ENCODE data around the gene SECISBP2. TPM values are rescaled to one million over a fixed set of nuclear protein-coding genes. Genes with fewer than 3 reads are reported as not detected.

The SECISBP2 gene, protein sequence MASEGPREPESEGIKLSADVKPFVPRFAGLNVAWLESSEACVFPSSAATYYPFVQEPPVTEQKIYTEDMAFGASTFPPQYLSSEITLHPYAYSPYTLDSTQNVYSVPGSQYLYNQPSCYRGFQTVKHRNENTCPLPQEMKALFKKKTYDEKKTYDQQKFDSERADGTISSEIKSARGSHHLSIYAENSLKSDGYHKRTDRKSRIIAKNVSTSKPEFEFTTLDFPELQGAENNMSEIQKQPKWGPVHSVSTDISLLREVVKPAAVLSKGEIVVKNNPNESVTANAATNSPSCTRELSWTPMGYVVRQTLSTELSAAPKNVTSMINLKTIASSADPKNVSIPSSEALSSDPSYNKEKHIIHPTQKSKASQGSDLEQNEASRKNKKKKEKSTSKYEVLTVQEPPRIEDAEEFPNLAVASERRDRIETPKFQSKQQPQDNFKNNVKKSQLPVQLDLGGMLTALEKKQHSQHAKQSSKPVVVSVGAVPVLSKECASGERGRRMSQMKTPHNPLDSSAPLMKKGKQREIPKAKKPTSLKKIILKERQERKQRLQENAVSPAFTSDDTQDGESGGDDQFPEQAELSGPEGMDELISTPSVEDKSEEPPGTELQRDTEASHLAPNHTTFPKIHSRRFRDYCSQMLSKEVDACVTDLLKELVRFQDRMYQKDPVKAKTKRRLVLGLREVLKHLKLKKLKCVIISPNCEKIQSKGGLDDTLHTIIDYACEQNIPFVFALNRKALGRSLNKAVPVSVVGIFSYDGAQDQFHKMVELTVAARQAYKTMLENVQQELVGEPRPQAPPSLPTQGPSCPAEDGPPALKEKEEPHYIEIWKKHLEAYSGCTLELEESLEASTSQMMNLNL
- total RNA-seq (2022; extraction: Qiagen RNA extraction) = 18.3 to 20.5 TPM (median 19.8 TPM) in 5 replicates

DNA sequence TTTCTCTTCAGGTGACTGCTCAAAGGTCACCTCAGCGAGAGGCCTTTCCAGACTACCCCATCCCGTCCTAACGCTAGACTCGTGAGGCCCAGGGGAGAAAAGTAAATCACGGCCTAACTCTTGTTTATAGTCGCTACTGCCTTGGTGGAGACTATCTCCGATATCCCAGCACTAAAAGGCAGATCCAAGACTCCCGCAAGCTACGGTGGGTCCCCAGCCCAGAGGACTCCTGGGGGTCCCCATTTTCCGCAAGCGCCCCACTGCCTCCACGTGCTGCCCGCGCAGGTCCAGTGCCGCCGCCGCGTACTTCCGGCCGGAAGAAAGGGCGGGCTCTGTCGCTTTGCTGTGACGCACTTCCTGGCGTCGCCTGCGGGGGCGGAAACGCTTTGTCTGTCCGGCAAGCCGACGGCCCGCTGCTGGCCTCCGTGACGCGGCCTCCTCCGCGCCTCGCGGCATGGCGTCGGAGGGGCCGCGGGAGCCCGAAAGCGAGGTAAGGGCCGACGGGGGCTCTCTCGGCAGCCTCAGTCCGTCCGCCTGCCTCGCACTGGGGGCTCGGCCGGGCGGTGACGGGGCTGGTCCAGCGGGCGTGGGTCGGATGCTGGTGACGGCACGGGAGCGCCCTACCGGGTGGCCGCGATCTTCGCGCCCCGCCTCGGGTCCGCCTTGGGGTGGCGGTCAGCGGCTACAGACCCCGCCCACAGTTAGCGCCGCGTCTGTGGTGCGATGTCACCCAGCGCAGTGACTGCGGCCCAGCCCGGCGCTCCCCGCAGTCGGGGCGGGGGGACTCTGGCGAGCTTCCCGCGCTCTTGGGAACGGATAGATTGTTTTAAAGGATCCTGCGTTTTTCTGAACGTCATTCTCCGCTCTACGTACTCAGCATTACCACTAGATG is at the start of gene SECISBP2:
TSS of gene SECISBP2 (plus strand) at position 378 of the 892 bp plus-strand sequence. CDS start at position 455, 77 bp downstream.

DNA sequence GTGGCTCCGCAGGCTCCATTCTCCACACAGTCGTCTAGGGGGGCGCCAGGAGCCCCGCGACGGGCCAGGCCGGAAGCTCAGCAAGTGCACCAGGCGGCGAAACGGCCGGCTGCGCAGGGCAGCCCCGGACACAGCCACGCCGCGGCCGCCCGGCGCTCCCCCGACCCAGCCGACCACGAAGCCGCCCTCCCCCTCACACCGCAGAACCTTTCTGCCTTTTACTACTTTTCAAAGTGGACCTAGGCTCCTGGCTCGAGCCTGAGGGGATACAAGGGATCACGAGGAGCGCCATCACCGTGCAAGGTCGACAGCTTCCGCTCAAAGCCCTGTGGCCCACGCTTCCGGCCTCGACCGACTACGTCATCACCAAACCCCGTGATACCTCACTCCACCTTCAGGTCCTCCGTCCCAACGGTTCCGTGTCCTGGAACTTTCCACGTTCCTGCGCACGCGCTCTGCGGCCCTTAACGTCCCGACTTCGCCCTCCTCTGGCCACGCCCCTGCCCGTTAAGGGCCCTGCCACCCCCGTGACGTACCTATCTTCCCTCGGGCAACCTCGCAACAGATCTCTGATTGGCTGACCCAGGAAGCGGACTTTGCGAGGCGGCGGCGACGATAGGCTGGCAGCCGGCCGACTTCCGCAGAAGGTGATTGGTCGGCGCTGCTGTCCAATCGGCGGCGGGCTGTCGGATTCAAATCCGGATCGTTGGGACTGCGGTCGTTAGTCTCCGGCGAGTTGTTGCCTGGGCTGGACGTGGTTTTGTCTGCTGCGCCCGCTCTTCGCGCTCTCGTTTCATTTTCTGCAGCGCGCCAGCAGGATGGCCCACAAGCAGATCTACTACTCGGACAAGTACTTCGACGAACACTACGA is 7.6 kb upstream of the SECISBP2 start, which contains the start of gene CKS2:
TSS of gene CKS2 (plus strand) at position 721 of the 871 bp plus-strand sequence. CDS start at position 819, 98 bp downstream.

Other genes with a start within 250 kb of the SECISBP2 start
- 0.32 to 0.59 TPM (median 0.54 TPM) in 5 replicates for gene SHC3, start 139.7 kb upstream of the SECISBP2 start, total RNA-seq (2022; extraction: Qiagen RNA extraction)
- gene CKS2, start 7.3 kb upstream of the SECISBP2 start, total RNA-seq (2022; extraction: Qiagen RNA extraction) = 385 to 467 TPM (median 397 TPM) in 5 replicates
- gene SEMA4D, start 179.6 kb downstream of the SECISBP2 start, total RNA-seq (2022; extraction: Qiagen RNA extraction) = 4.4 to 6.4 TPM (median 5.1 TPM) in 5 replicates

Data from A549 treated with CORT108297 at 1 μM for 4 hours (cell line).